Sigmoid colon (tissue), 3 donors: ENCODE results near the gene ARAP3.

Experiments
- CTCF ChIP-seq, 4 experiments: fragments of 450-650 bp in 3 of 4; fragments of 200-600 bp in 1 of 4; IDR thresholded peaks; one replicate each; pipeline ENCODE4 v1.5.1; 2016 to 2019; ENCODE audit warnings: antibody characterized with exemption in 4 of 4, mild to moderate bottlenecking in 3 of 4, moderate library complexity in 2 of 4
- POLR2A ChIP-seq, 2 donors: fragments of 450-650 bp; IDR thresholded peaks; one replicate each; pipeline ENCODE4 v1.6.1; 2016; ENCODE audit warnings: antibody characterized with exemption in 2 of 2, mild to moderate bottlenecking in 2 of 2, moderate library complexity in 2 of 2

DNA sequence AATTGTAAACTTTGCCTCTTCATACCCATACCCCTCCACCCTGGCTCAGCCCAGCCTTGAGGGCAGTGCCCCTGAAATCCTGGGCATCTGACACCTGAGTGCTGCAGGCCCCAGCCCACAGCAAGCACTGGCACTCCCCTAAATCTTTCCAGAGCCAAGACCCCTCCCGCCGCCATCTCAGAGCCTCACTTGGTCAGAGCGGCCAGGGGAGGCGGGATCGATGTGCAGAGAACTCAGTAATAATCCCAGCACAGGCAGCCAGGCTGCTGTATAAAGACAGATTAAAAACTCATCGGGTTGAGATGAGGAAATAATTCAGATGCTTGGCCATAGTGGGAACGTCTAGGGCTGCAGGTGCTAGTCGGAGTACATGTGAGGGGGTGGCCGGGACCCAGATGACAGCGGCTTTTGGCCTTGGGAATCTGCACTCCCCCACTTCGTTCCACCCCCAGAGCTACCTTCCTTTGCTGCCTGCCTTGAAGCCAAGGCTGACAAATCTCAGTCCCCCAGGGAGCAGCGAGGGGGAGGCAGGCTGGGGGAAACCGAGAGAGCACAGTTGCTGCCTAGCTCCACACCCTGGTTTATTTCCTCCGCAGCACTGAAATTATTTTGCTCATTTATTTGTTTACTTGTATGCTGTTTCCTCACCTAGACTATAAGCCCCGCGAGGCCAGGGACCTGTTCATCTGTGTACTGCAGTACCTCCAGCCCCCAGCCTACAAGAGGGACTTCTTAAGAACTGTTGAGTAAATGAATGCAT lies 19.5 kb upstream of the ARAP3 start:
- no peak for TF ChIP-seq CTCF (IDR thresholded peaks at IDR 0.05)
- TF ChIP-seq POLR2A (IDR thresholded peaks at IDR 0.05) = no peak
